NCI-H1930 (cell line): Measurements from ENCODE around the gene THEM4.

Experiments
- DNase-seq, 2 experiments: peaks; one replicate each; lab custom pipeline; 2025; lab: John Stamatoyannopoulos, UW

The THEM4 gene

GRCh38 chr1:151909167-151910149, at the start of gene THEM4:
Gene THEM4, minus strand, starts transcription at chr1:151909511. Its CDS starts 53 bp downstream, at chr1:151909458.
- DNase-seq: peak; percentile 95 to 96

GRCh38 chr1:151958959-151959358, 49.6 kb upstream of the THEM4 start:
- DNase-seq: no peak

- DNase-seq: no peak
Observed at GRCh38 chr1:151956957-151957497, 47.7 kb upstream of the THEM4 start.

GRCh38 chr1:151953409-151954094, 44.2 kb upstream of the THEM4 start:
- no peak for DNase-seq

GRCh38 chr1:151952811-151953210, 43.5 kb upstream of the THEM4 start:
- no peak for DNase-seq

- no peak for DNase-seq
Observed at GRCh38 chr1:151949371-151950193, 40.3 kb upstream of the THEM4 start.

GRCh38 chr1:151948506-151948905, 39.2 kb upstream of the THEM4 start:
- DNase-seq: no peak

- DNase-seq: no peak
Observed at GRCh38 chr1:151947140-151947539, 37.8 kb upstream of the THEM4 start.

GRCh38 chr1:151945725-151946722, 36.7 kb upstream of the THEM4 start:
- no peak for DNase-seq

GRCh38 chr1:151944857-151945575, 35.7 kb upstream of the THEM4 start:
- no peak for DNase-seq

GRCh38 chr1:151944126-151944856, 35.0 kb upstream of the THEM4 start:
- no peak for DNase-seq

GRCh38 chr1:151943591-151943990, 34.3 kb upstream of the THEM4 start:
- no peak for DNase-seq

- no peak for DNase-seq
Observed at GRCh38 chr1:151942882-151943281, 33.6 kb upstream of the THEM4 start.

GRCh38 chr1:151940541-151940940, 31.2 kb upstream of the THEM4 start:
- DNase-seq: no peak

- no peak for DNase-seq
Observed at GRCh38 chr1:151939779-151940178, 30.5 kb upstream of the THEM4 start.

GRCh38 chr1:151939141-151939540, 29.8 kb upstream of the THEM4 start:
- DNase-seq: no peak

GRCh38 chr1:151936653-151937052, 27.3 kb upstream of the THEM4 start:
- DNase-seq: no peak

- DNase-seq: no peak
Observed at GRCh38 chr1:151935894-151936602, 26.7 kb upstream of the THEM4 start.

- no peak for DNase-seq
Observed at GRCh38 chr1:151935154-151935553, 25.8 kb upstream of the THEM4 start.
